ENCODE measurements around the gene SPDYE6.

GRCh38 chr7:102297487-102298218 is 58.6 kb downstream of the SPDYE6 start:
- TF ChIP-seq CTCF (conservative IDR thresholded peaks at IDR 0.05; ENCODE audit: low read depth, low read length) (no peak), EZH2 (IDR thresholded peaks at IDR 0.05; ENCODE audit: borderline replicate concordance, low read depth, low read length, poor library complexity, severe bottlenecking) (no peak)

All from A673 (cell line).